DMS153 treated with DMSO at 0.1 percent for 48 hours (cell line): ENCODE measurements around the gene TP53RK.

Experiments
- DNase-seq: peaks from one replicate; lab custom pipeline; 2025; ENCODE audit not compliant: unreplicated experiment; lab: John Stamatoyannopoulos, UW

The TP53RK gene

GRCh38 chr20:46689082-46689753, at the start of gene TP53RK:
TP53RK (minus strand) TSS chr20:46689444; CDS start chr20:46689414, 30 bp downstream.
- peak; percentile 51 for DNase-seq

- DNase-seq: no peak
Observed at GRCh38 chr20:46735436-46735835, 46.2 kb upstream of the TP53RK start.

- no peak for DNase-seq
Observed at GRCh38 chr20:46731770-46732169, 42.5 kb upstream of the TP53RK start.

- no peak for DNase-seq
Observed at GRCh38 chr20:46725186-46726165, 36.2 kb upstream of the TP53RK start.

- no peak for DNase-seq
Observed at GRCh38 chr20:46724343-46724959, 35.2 kb upstream of the TP53RK start.

- DNase-seq: no peak
Observed at GRCh38 chr20:46723039-46723438, 33.8 kb upstream of the TP53RK start.

- no peak for DNase-seq
Observed at GRCh38 chr20:46722450-46722849, 33.2 kb upstream of the TP53RK start.

- no peak for DNase-seq
Observed at GRCh38 chr20:46721476-46721875, 32.2 kb upstream of the TP53RK start.

- DNase-seq: no peak
Observed at GRCh38 chr20:46720776-46721425, 31.7 kb upstream of the TP53RK start.

- no peak for DNase-seq
Observed at GRCh38 chr20:46720019-46720418, 30.8 kb upstream of the TP53RK start.

GRCh38 chr20:46717818-46718541, 28.7 kb upstream of the TP53RK start:
- DNase-seq: no peak

- no peak for DNase-seq
Observed at GRCh38 chr20:46715292-46715756, 26.1 kb upstream of the TP53RK start.

GRCh38 chr20:46713957-46714834, 25.0 kb upstream of the TP53RK start:
- no peak for DNase-seq

GRCh38 chr20:46712056-46712636, 22.9 kb upstream of the TP53RK start:
- no peak for DNase-seq

- no peak for DNase-seq
Observed at GRCh38 chr20:46710153-46710913, 21.1 kb upstream of the TP53RK start.

GRCh38 chr20:46709459-46710152, 20.4 kb upstream of the TP53RK start, which contains the start of gene SLC2A10:
SLC2A10 (plus strand) TSS chr20:46709649; CDS start chr20:46709737, 88 bp downstream.
- no peak for DNase-seq

- DNase-seq: no peak
Observed at GRCh38 chr20:46709055-46709458, 19.8 kb upstream of the TP53RK start.
